Keratinocyte (primary cell): ENCODE measurements around the gene NEXN. TPM values are rescaled to one million over a fixed set of nuclear protein-coding genes. Genes with fewer than 3 reads are reported as not detected.
"Not testable (repeated sequence)": the region's sequence is repeated elsewhere in the genome, so short reads cannot be mapped to it uniquely, and the experiment has no call there.

Source experiments
- DNase-seq: peaks from one replicate; pipeline ENCODE4 v3.0.0-alpha.2; 2011; ENCODE audit warnings: low read depth, missing footprints, low spot score
- FAIRE-seq: peaks from 2 replicates; lab custom pipeline; 2011; peaks lifted over from hg19 to GRCh38; lab: Jason Lieb, UNC
- H2AFZ ChIP-seq: 2 replicates; pipeline ENCODE4 v1.6.0; 2012; ENCODE audit warnings: low read length, control low read depth, inconsistent platforms; ENCODE audit not compliant: control insufficient read depth
- H3K27ac ChIP-seq: 2 replicates; pipeline ENCODE4 v1.5.1; 2011; ENCODE audit warnings: low read length; ENCODE audit not compliant: control insufficient read depth, insufficient read depth
- H3K27me3 ChIP-seq: 3 replicates; pipeline ENCODE4 v1.6.0; 2011; ENCODE audit warnings: low read length; ENCODE audit not compliant: control insufficient read depth, insufficient read depth; ENCODE audit errors: extremely low read depth
- H3K36me3 ChIP-seq, 2 experiments: 2 replicates in 1 of 2; 3 replicates in 1 of 2; pipeline ENCODE4 v1.5.1; 2011; ENCODE audit warnings: low read length in 2 of 2, mild to moderate bottlenecking in 1 of 2; ENCODE audit not compliant: control insufficient read depth in 2 of 2, insufficient read depth in 2 of 2; ENCODE audit errors: extremely low read depth in 1 of 2
- H3K4me1 ChIP-seq: 3 replicates; pipeline ENCODE4 v1.5.1; 2011; ENCODE audit warnings: low read length; ENCODE audit not compliant: control insufficient read depth, insufficient read depth; ENCODE audit errors: extremely low read depth
- H3K4me2 ChIP-seq: 3 replicates; pipeline ENCODE4 v1.6.0; 2011; ENCODE audit warnings: low read depth, low read length; ENCODE audit not compliant: control insufficient read depth, insufficient read depth; ENCODE audit errors: extremely low read depth
- H3K4me3 ChIP-seq, 3 experiments: fragments of 200-600 bp in 1 of 3; sonication (generic) in 1 of 3; 2 replicates in 2 of 3; 3 replicates in 1 of 3; pipeline ENCODE4 v1.5.1; 2011 to 2016; ENCODE audit warnings: low read length in 3 of 3, mild to moderate bottlenecking in 3 of 3, control low read depth in 2 of 3, inconsistent platforms in 1 of 3, low read depth in 1 of 3, mixed read lengths in 1 of 3, mixed run types in 1 of 3, moderate library complexity in 1 of 3; ENCODE audit not compliant: control insufficient read depth in 2 of 3, insufficient read depth in 2 of 3; ENCODE audit errors: extremely low read depth in 1 of 3
- H3K79me2 ChIP-seq: 2 replicates; pipeline ENCODE4 v1.6.0; 2012; ENCODE audit warnings: low read length; ENCODE audit not compliant: control insufficient read depth, insufficient read depth
- H3K9ac ChIP-seq: 3 replicates; pipeline ENCODE4 v1.6.0; 2011; ENCODE audit warnings: low read length; ENCODE audit not compliant: control insufficient read depth, insufficient read depth; ENCODE audit errors: extremely low read depth
- H3K9me1 ChIP-seq: 3 replicates; pipeline ENCODE4 v1.6.0; 2011; ENCODE audit warnings: low read length; ENCODE audit not compliant: control insufficient read depth, insufficient read depth; ENCODE audit errors: extremely low read depth
- H3K9me3 ChIP-seq: 2 replicates; pipeline ENCODE4 v1.5.1; 2012; ENCODE audit warnings: low read depth, low read length; ENCODE audit not compliant: control insufficient read depth
- H4K20me1 ChIP-seq: 3 replicates; pipeline ENCODE4 v1.6.0; 2011; ENCODE audit warnings: low read length; ENCODE audit not compliant: control insufficient read depth, insufficient read depth; ENCODE audit errors: extremely low read depth
- EZH2 ChIP-seq: IDR thresholded peaks from one replicate; pipeline ENCODE4 v1.6.1; 2012; ENCODE audit warnings: inconsistent platforms, mild to moderate bottlenecking, low read length, moderate library complexity
- dilution Hi-C: fragments of 300-500 bp; cut with MboI; formaldehyde crosslinking; loops from one replicate; pipeline ENCODE4 v1.7.0; 2020; ENCODE audit warnings: low sequenced_read_pairs; ENCODE audit not compliant: extremely low pct_ligation_motif_present
- polyA plus RNA-seq, 5 experiments: library from polyadenylated mRNA; depleted of rRNA in 3 of 5; stranded (reverse) in 3 of 5; stranded (forward) in 1 of 5; unstranded in 1 of 5; fragments of >200 nt; gene quantifications; 1 replicate in 1 of 5; 2 replicates in 3 of 5; 3 replicates in 1 of 5; pipeline versions ENCODE4 v1.2.1 to v1.2.3, GENCODE V29; 2011 to 2012; ENCODE audit warnings: missing spikeins in 2 of 5, low read depth in 1 of 5, low replicate concordance in 1 of 5
- TF ChIP-seq, protein P1 (sequence below), 3 experiments: IDR thresholded peaks in 1 of 3; conservative IDR thresholded peaks in 1 of 3; optimal IDR thresholded peaks in 1 of 3; 2 replicates in 2 of 3; 3 replicates in 1 of 3; pipeline versions ENCODE3 to v1.5.1; 2011; ENCODE audit warnings: low read length in 3 of 3, mild to moderate bottlenecking in 3 of 3, moderate library complexity in 2 of 3, control low read depth in 1 of 3, inconsistent platforms in 1 of 3; ENCODE audit not compliant: insufficient read depth in 2 of 3; ENCODE audit errors: extremely low read depth in 1 of 3

NEXN gene
- polyA plus RNA-seq, 1 donor (not counting 4 experiments of a cell fraction or from before 2014, with no cell fraction given), result 2.3 TPM

DNA sequence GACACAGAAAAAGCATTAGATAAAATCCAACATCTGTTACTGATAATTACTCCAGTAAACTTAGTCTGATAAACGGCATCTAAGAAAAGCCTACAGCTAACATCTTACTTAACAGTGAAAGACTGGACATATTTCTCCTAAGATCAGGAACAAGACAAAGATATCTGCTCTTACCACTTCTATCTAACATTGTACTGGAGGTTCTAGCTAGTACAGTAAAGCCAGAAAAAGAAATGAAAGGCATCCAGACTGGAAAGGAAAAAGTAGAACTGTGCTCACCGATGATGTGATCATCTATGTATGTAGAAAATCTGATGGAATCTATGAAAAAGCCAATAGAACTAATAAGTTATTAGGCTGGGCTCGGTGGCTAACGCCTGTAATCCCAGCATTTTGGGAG is 21.7 kb downstream of the NEXN start:
- TF ChIP-seq, protein P1, sequence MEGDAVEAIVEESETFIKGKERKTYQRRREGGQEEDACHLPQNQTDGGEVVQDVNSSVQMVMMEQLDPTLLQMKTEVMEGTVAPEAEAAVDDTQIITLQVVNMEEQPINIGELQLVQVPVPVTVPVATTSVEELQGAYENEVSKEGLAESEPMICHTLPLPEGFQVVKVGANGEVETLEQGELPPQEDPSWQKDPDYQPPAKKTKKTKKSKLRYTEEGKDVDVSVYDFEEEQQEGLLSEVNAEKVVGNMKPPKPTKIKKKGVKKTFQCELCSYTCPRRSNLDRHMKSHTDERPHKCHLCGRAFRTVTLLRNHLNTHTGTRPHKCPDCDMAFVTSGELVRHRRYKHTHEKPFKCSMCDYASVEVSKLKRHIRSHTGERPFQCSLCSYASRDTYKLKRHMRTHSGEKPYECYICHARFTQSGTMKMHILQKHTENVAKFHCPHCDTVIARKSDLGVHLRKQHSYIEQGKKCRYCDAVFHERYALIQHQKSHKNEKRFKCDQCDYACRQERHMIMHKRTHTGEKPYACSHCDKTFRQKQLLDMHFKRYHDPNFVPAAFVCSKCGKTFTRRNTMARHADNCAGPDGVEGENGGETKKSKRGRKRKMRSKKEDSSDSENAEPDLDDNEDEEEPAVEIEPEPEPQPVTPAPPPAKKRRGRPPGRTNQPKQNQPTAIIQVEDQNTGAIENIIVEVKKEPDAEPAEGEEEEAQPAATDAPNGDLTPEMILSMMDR (optimal IDR thresholded peaks at IDR 0.05 in 1 of 3, IDR thresholded peaks at IDR 0.05 in 1 of 3, conservative IDR thresholded peaks at IDR 0.05 in 1 of 3; ENCODE audit: extremely low read depth in 1 of 3, insufficient read depth in 2 of 3, low read length in 3 of 3), result no peak
- no peak for TF ChIP-seq EZH2
- Histone ChIP-seq H3K4me3 (no peak overlapping the region), H3K36me3 (no peaks in the 10 kb centered on the region), H3K9me1 (no peaks in the 10 kb centered on the region), H2AFZ (no peak overlapping the region), H3K4me2 (no peak overlapping the region), H3K9me3 (no peaks in the 10 kb centered on the region), H3K27me3 (no peaks in the 10 kb centered on the region), H3K4me1 (no peaks in the 10 kb centered on the region), H3K27ac (no peak overlapping the region), H4K20me1 (no peaks in the 10 kb centered on the region), H3K9ac (no peak overlapping the region), H3K79me2 (no peaks in the 10 kb centered on the region)
- DNase-seq (no peak), FAIRE-seq (no peak)
- dilution Hi-C loops, result no loop called here

DNA sequence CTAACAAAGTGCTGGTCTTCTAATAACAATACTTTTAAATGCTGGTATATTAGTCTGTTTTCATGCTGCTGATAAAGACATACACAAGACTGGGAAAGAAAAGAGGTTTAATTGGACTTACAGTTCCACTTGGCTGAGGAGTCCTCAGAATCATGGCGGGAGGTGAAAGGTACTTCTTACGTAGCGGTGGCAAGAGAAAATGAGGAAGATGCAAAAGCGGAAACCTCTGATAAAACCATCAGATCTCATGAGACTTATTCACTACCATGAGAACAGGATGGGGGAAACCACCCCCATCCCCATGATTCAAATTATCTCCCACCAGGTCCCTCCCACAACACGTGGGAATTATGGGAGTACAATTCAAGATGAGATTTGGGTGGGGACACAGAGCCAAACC is 30.5 kb downstream of the NEXN start:
- H3K79me2 ChIP-seq, H3K36me3 ChIP-seq, H3K27me3 ChIP-seq, H3K27ac ChIP-seq, H3K9me3 ChIP-seq, FAIRE-seq, dilution Hi-C loops, H3K4me1 ChIP-seq, H3K4me3 ChIP-seq, H4K20me1 ChIP-seq, H3K9me1 ChIP-seq, H3K9ac ChIP-seq, DNase-seq, H2AFZ ChIP-seq, H3K4me2 ChIP-seq: not testable (repeated sequence)

DNA sequence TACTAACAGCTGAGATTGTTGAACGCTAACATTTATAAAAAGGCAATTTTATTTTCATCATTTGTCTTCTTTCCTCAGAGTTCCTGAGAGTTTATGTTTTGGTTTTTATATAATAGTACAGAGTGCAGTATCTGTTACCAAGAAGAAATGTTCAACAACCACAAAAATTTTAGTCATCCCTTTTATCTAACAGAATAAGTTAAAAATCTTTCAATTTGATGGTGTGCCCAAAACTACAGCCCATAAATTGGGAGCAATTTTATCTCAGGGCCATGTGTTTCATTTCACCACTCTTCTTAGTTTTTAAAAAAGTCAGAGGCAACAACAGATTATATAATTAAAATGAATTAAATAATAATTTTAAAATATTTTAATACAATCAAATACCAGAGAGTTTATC is 37.1 kb downstream of the NEXN start:
- H3K79me2 ChIP-seq, result no peaks in the 10 kb centered on the region
- H3K4me3 ChIP-seq, result no peak overlapping the region
- no peak overlapping the region for H2AFZ ChIP-seq
- H3K4me1 ChIP-seq, result no peaks in the 10 kb centered on the region
- H3K9ac ChIP-seq, result no peak overlapping the region
- DNase-seq (no peak), FAIRE-seq (no peak)
- no peak overlapping the region for H3K4me2 ChIP-seq
- H3K9me1 ChIP-seq, result no peaks in the 10 kb centered on the region
- no peak for TF ChIP-seq EZH2
- TF ChIP-seq, protein P1 (optimal IDR thresholded peaks at IDR 0.05 in 1 of 3, IDR thresholded peaks at IDR 0.05 in 1 of 3, conservative IDR thresholded peaks at IDR 0.05 in 1 of 3; ENCODE audit: extremely low read depth in 1 of 3, insufficient read depth in 2 of 3, low read length in 3 of 3), result no peak
- dilution Hi-C loops, result no loop called here
- H4K20me1 ChIP-seq, result no peaks in the 10 kb centered on the region
- H3K9me3 ChIP-seq, result no peaks in the 10 kb centered on the region
- no peaks in the 10 kb centered on the region for H3K27me3 ChIP-seq
- no peaks in the 10 kb centered on the region for H3K36me3 ChIP-seq
- no peak overlapping the region for H3K27ac ChIP-seq
